GM23338 (cell line): ENCODE results near the gene NOL3. TPM values are rescaled to one million over a fixed set of nuclear protein-coding genes. Genes with fewer than 3 reads are reported as not detected.

ENCODE experiments used
- ATAC-seq: fragments of 200-7000 bp; cut with Tn5 transposase; 3 replicates; pipeline ENCODE4 v1.9.1; 2020
- DNase-seq: peaks from one replicate; pipeline ENCODE4 v3.0.0-alpha.2; 2015; ENCODE audit warnings: low spot score
- H2AFZ ChIP-seq: fragments of 200-600 bp; sonication (generic); 2 replicates; pipeline ENCODE4 v1.8.0; 2016; ENCODE audit warnings: antibody characterized with exemption, mild to moderate bottlenecking, moderate library complexity
- H3F3A ChIP-seq: fragments of 200-600 bp; sonication (generic); replicated peaks from 2 replicates; pipeline ENCODE4 v1.8.0; 2017; ENCODE audit warnings: antibody characterized with exemption, mixed run types, low read depth
- H3K27ac ChIP-seq: fragments of 200-600 bp; sonication (generic); 2 replicates; pipeline ENCODE4 v1.6.1; 2016; ENCODE audit warnings: low read depth
- H3K27me3 ChIP-seq: fragments of 200-600 bp; sonication (generic); 2 replicates; pipeline ENCODE4 v1.8.0; 2016; ENCODE audit warnings: mild to moderate bottlenecking, mixed run types, moderate library complexity; ENCODE audit not compliant: insufficient read depth
- H3K36me3 ChIP-seq: fragments of 200-600 bp; sonication (generic); 2 replicates; pipeline ENCODE4 v1.8.0; 2016; ENCODE audit warnings: mild to moderate bottlenecking; ENCODE audit not compliant: insufficient read depth
- H3K4me1 ChIP-seq: fragments of 200-600 bp; sonication (generic); 2 replicates; pipeline ENCODE4 v1.8.0; 2016; ENCODE audit warnings: mild to moderate bottlenecking, moderate library complexity; ENCODE audit not compliant: insufficient read depth
- H3K4me2 ChIP-seq: fragments of 200-600 bp; sonication (generic); 2 replicates; pipeline ENCODE4 v1.7.1; 2017; ENCODE audit warnings: mixed run types
- H3K4me3 ChIP-seq: fragments of 200-600 bp; sonication (generic); 2 replicates; pipeline ENCODE4 v1.6.1; 2016; ENCODE audit warnings: mixed run types
- H3K79me2 ChIP-seq: fragments of 200-600 bp; sonication (generic); replicated peaks from 2 replicates; pipeline ENCODE4 v1.8.0; 2017; ENCODE audit warnings: mild to moderate bottlenecking; ENCODE audit not compliant: insufficient read depth
- H3K9me2 ChIP-seq: fragments of 200-600 bp; sonication (generic); 2 replicates; pipeline ENCODE4 v1.8.0; 2017; ENCODE audit not compliant: insufficient read depth
- H4K20me1 ChIP-seq: fragments of 200-600 bp; sonication (generic); replicated peaks from 2 replicates; pipeline ENCODE4 v1.8.0; 2017; ENCODE audit warnings: mild to moderate bottlenecking; ENCODE audit not compliant: insufficient read depth
- H3K27ac Mint-ChIP-seq: 2 replicates; pipeline ENCODE4 v1.8.0; 2020; ENCODE audit warnings: inconsistent platforms, mild to moderate bottlenecking, moderate library complexity, mixed read lengths
- H3K27me3 Mint-ChIP-seq: 3 replicates; pipeline ENCODE4 v1.8.0; 2022; ENCODE audit warnings: low read depth, mild to moderate bottlenecking, moderate library complexity, mixed read lengths, inconsistent platforms; ENCODE audit not compliant: insufficient read depth, poor library complexity
- H3K36me3 Mint-ChIP-seq: 3 replicates; pipeline ENCODE4 v1.8.0; 2021; ENCODE audit warnings: low read depth, mild to moderate bottlenecking, inconsistent platforms, moderate library complexity, mixed read lengths
- H3K4me1 Mint-ChIP-seq: 3 replicates; pipeline ENCODE4 v1.8.0; 2020; ENCODE audit warnings: mild to moderate bottlenecking, inconsistent platforms, mixed read lengths
- H3K4me3 Mint-ChIP-seq: 3 replicates; pipeline ENCODE4 v1.8.0; 2021; ENCODE audit warnings: moderate library complexity, mild to moderate bottlenecking, inconsistent platforms, mixed read lengths
- H3K9me3 Mint-ChIP-seq: 3 replicates; pipeline ENCODE4 v1.8.0; 2020; ENCODE audit warnings: moderate library complexity, mild to moderate bottlenecking, inconsistent platforms, mixed read lengths
- ETS1 ChIP-seq: IDR thresholded peaks from 2 replicates; pipeline ENCODE4 v1.6.1; 2016; ENCODE audit warnings: antibody characterized with exemption
- EZH2 ChIP-seq: fragments of 200-600 bp; sonication (generic); IDR thresholded peaks from one replicate; pipeline ENCODE4 v1.8.0; 2017; ENCODE audit warnings: antibody characterized with exemption, mild to moderate bottlenecking, low read depth; ENCODE audit not compliant: unreplicated experiment
- JUNB ChIP-seq: IDR thresholded peaks from one replicate; pipeline ENCODE4 v1.6.1; 2016; ENCODE audit warnings: antibody characterized with exemption; ENCODE audit not compliant: unreplicated experiment
- NANOG ChIP-seq: IDR thresholded peaks from 2 replicates; pipeline ENCODE4 v1.6.1; 2016; ENCODE audit warnings: antibody characterized with exemption, borderline replicate concordance
- POLR2AphosphoS5 ChIP-seq: IDR thresholded peaks from 2 replicates; pipeline ENCODE4 v1.6.1; 2016; ENCODE audit warnings: antibody characterized with exemption, low read depth
- REST ChIP-seq: IDR thresholded peaks from one replicate; pipeline ENCODE4 v1.6.1; 2018; ENCODE audit warnings: antibody characterized with exemption; ENCODE audit not compliant: unreplicated experiment
- STAT1 ChIP-seq: IDR thresholded peaks from one replicate; pipeline ENCODE4 v1.6.1; 2016; ENCODE audit warnings: antibody characterized with exemption; ENCODE audit not compliant: unreplicated experiment
- ZNF114 ChIP-seq: fragments of 250-450 bp; sonication (Bioruptor Pico); IDR thresholded peaks from 2 replicates; pipeline ENCODE4 v1.5.0; 2020; ENCODE audit warnings: mild to moderate bottlenecking, moderate library complexity
- ZNF331 ChIP-seq: fragments of 250-450 bp; sonication (Bioruptor Pico); IDR thresholded peaks from 2 replicates; pipeline ENCODE4 v1.5.0; 2020; ENCODE audit warnings: low read depth, mild to moderate bottlenecking, moderate library complexity
- ZNF462 ChIP-seq: fragments of 250-450 bp; sonication (Bioruptor Pico); IDR thresholded peaks from 2 replicates; pipeline ENCODE4 v1.5.0; 2020; ENCODE audit warnings: mild to moderate bottlenecking, moderate library complexity
- polyA plus RNA-seq: library from polyadenylated mRNA; unstranded; fragments of >200 nt; fragmentation: Nextera tagmentation; extraction: Ambion mirVana; gene quantifications from 2 replicates; pipeline ENCODE4 v1.2.1, GENCODE V29; 2016
- total RNA-seq: library from RNA; depleted of rRNA; stranded (reverse); fragments of >200 nt; shearing (Covaris generic); gene quantifications from 2 replicates; pipeline ENCODE4 v1.2.3, GENCODE V29; 2014

NOL3 gene
- total and polyA plus RNA-seq, 2 experiments from 2014 or later: 3.3 to 4.0 TPM

GRCh38 chr16:67141391-67141790 is 28.9 kb upstream of the NOL3 start:
- H4K20me1 ChIP-seq: peaks cover 5% of the 10 kb centered on the region; the same call in 1 of the 2 replicates
- no peaks in the 10 kb centered on the region for H3K9me3 Mint-ChIP-seq
- TF ChIP-seq ETS1: no peak
- H3K36me3 Mint-ChIP-seq: peaks cover 55% of the 10 kb centered on the region
- H3K79me2 ChIP-seq: no peaks in the 10 kb centered on the region
- H3K4me1 Mint-ChIP-seq: no peaks in the 10 kb centered on the region
- no peak overlapping the region for H3K27ac Mint-ChIP-seq
- H3F3A ChIP-seq: no peaks in the 10 kb centered on the region
- DNase-seq (no peak), ATAC-seq (no peak)
- no peak overlapping the region for H3K4me2 ChIP-seq
- no peaks in the 10 kb centered on the region for H3K27me3 ChIP-seq
- H3K36me3 ChIP-seq: peaks cover 8% of the 10 kb centered on the region; the same call in 1 of the 2 replicates
- peaks cover 1% of the 10 kb centered on the region for H3K27me3 Mint-ChIP-seq
- no peak overlapping the region for H2AFZ ChIP-seq
- H3K4me1 ChIP-seq: no peaks in the 10 kb centered on the region
- no peaks in the 10 kb centered on the region for H3K9me2 ChIP-seq
- H3K4me3 ChIP-seq: no peak overlapping the region
- no peak overlapping the region for H3K27ac ChIP-seq
- no peak overlapping the region for H3K4me3 Mint-ChIP-seq

- H3K4me3 Mint-ChIP-seq: no peak overlapping the region
- no peaks in the 10 kb centered on the region for H3K79me2 ChIP-seq
- H3K9me3 Mint-ChIP-seq: no peaks in the 10 kb centered on the region
- H3K4me1 ChIP-seq: no peaks in the 10 kb centered on the region
- no peaks in the 10 kb centered on the region for H3F3A ChIP-seq
- no peak overlapping the region for H3K27ac Mint-ChIP-seq
- no peaks in the 10 kb centered on the region for H3K4me1 Mint-ChIP-seq
- H3K4me3 ChIP-seq: no peak overlapping the region
- no peak for DNase-seq
- H3K27me3 Mint-ChIP-seq: peaks cover 4% of the 10 kb centered on the region
- H3K27me3 ChIP-seq: no peaks in the 10 kb centered on the region
- peaks cover 55% of the 10 kb centered on the region for H3K36me3 Mint-ChIP-seq
- no peak overlapping the region for H2AFZ ChIP-seq
- H3K4me2 ChIP-seq: no peak overlapping the region
- peaks cover 8% of the 10 kb centered on the region; the same call in 1 of the 2 replicates for H3K36me3 ChIP-seq
- ATAC-seq: no peak
- no peaks in the 10 kb centered on the region for H3K9me2 ChIP-seq
- peaks cover 5% of the 10 kb centered on the region; the same call in 1 of the 2 replicates for H4K20me1 ChIP-seq
- H3K27ac ChIP-seq: no peak overlapping the region
- TF ChIP-seq ZNF462 (CRISPR knock-in tag) (no peak), POLR2AphosphoS5 (no peak), STAT1 (no peak), ZNF114 (CRISPR knock-in tag) (no peak), JUNB (no peak), ZNF331 (CRISPR knock-in tag) (no peak), NANOG (no peak), EZH2 (no peak), ETS1 (no peak), REST (no peak)
Measured at GRCh38 chr16:67142342-67142741, 28.0 kb upstream of the NOL3 start.
